Ovary (tissue), 9 donors: ENCODE measurements around the gene C17orf100. TPM values are rescaled to one million over a fixed set of nuclear protein-coding genes. Genes with fewer than 3 reads are reported as not detected.

Experiments used
- DNase-seq, 5 donors: peaks; one replicate each; pipeline ENCODE4 v3.0.0-alpha.2; 2019 to 2020
- H3K27ac ChIP-seq, 2 donors: fragments of 200-600 bp; one replicate each; pipeline versions ENCODE4 v1.5.1 to v1.8.0; 2019 to 2022
- H3K27me3 ChIP-seq: fragments of 200-600 bp; one replicate; pipeline ENCODE4 v1.8.0; 2022
- H3K36me3 ChIP-seq: fragments of 200-600 bp; sonication (generic); one replicate; pipeline ENCODE4 v1.5.1; 2019
- H3K4me1 ChIP-seq: one replicate; pipeline ENCODE4 v1.8.1; 2013; ENCODE audit warnings: mild to moderate bottlenecking, moderate library complexity; ENCODE audit not compliant: insufficient read depth
- H3K4me3 ChIP-seq: fragments of 200-600 bp; sonication (generic); one replicate; pipeline ENCODE4 v1.5.1; 2017
- H3K9me3 ChIP-seq, 2 donors: fragments of 200-600 bp in 1 of 2; sonication (generic) in 1 of 2; one replicate each; pipeline versions ENCODE4 v1.5.1 to v1.8.1; 2013 to 2019; ENCODE audit warnings: mild to moderate bottlenecking in 1 of 2, moderate library complexity in 1 of 2
- CTCF ChIP-seq, 3 donors: fragments of 450-650 bp in 2 of 3; fragments of 200-600 bp in 1 of 3; IDR thresholded peaks; one replicate each; pipeline versions ENCODE4 v1.5.1 to v1.8.0; 2016 to 2022; ENCODE audit warnings: antibody characterized with exemption in 3 of 3, mild to moderate bottlenecking in 1 of 3
- EP300 ChIP-seq: sonication (generic); formaldehyde crosslinking; IDR thresholded peaks from one replicate; pipeline ENCODE4 v1.6.1; 2017; ENCODE audit warnings: antibody characterized with exemption
- POLR2A ChIP-seq: fragments of 450-650 bp; IDR thresholded peaks from one replicate; pipeline ENCODE4 v1.6.1; 2017; ENCODE audit warnings: antibody characterized with exemption, mild to moderate bottlenecking, moderate library complexity
- WGBS, 3 donors: extraction: QIAGEN DNeasy Blood & Tissue Kit in 1 of 3; methylation state at CpG; one replicate each; pipeline versions ENCODE4 v1.1.5 to v1.1.7; 2013 to 2017; 5-methylcytosine and 5-hydroxymethylcytosine counted together
- intact Hi-C, 4 donors: fragments of 100-400 bp; cut with DNase I; formaldehyde crosslinking; loops; one replicate each; pipeline versions ENCODE4 v1.11.0 to v1.15.1; 2022 to 2023
- polyA plus RNA-seq, 2 donors: library from polyadenylated mRNA; stranded (reverse); fragments of 200-250 nt in 1 of 2; fragments of 350-450 nt in 1 of 2; fragmentation: Illumina TruSeq in 1 of 2; extraction: RNeasy Lipid Tissue Mini Kit (QIAGEN cat#74804) in 1 of 2; gene quantifications; one replicate each; pipeline ENCODE4 v1.2.3, GENCODE V29; 2013 to 2014
- total RNA-seq, 7 donors: library from RNA; depleted of rRNA in 2 of 7; stranded (reverse); fragments of >200 nt in 2 of 7; fragmentation: NEBNext Ultra II Directional in 3 of 7; extraction: Animal tissue kit (Norgen Biotek cat#: 25700) in 3 of 7; gene quantifications; one replicate each; pipeline versions ENCODE4 v1.1.0 to v1.2.4, GENCODE V29; 2016 to 2023
- donor health status: DM: no; HTN: no; CAD: no; lungs with moderate emphysema.
- donor health status: DM: no; HTN: no; CAD: no.
- donor health status: Bipolar disorder and iron deficiency.
- donor health status: DM: yes; HTN: yes; CAD: no.
- donor health status: DM: no; HTN: no; CAD: no.
- donor health status: DM: yes; HTN: yes; CAD: no.

Gene C17orf100
- total and polyA plus RNA-seq, 9 donors, result 0.81 to 2.1 (median 1.6) TPM

GRCh38 chr17:6675201-6675825, 23.8 kb downstream of the C17orf100 start:
- DNase-seq, result no peak
- Histone ChIP-seq H3K36me3 (no peaks in the 10 kb centered on the region), H3K4me3 (no peak overlapping the region), H3K27ac (no peak overlapping the region), H3K9me3 (no peaks in the 10 kb centered on the region), H3K27me3 (no peaks in the 10 kb centered on the region), H3K4me1 (no peaks in the 10 kb centered on the region)
- 65 to 76% (median 74%) methylated on average over 11 of the region's 11 CpGs for WGBS, 3 donors
- intact Hi-C loops, result loop anchor here in 1 of 4 donors (10.0 kb wide), 1 partner anchor 159 kb away; the partner anchor contains the start of gene TEKT1
- no peak for TF ChIP-seq POLR2A
- no peak for TF ChIP-seq EP300
- TF ChIP-seq CTCF (IDR thresholded peaks at IDR 0.05), result no peak

DNA sequence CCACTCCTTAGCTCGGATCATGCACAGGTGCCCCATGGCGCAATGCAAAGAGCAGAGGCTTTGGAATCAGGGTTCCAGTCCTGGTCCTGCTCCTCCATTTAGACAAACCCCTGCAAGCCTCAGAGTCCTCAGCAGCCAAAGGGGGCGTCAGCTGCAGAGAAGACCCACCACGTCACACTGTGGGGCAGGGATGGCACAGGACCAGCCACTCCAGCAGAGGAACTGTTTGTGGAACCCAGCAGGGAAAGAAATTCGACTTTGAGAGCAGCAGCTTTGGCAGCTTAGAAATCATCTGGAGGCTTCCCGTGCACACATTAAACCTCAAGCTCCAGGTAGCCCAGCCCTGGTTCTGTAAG, 25.2 kb downstream of the C17orf100 start:
- intact Hi-C loops, result loop anchor here in 1 of 4 donors (10.0 kb wide), 1 partner anchor 158 kb away; the partner anchor contains the start of gene TEKT1
- no peak for DNase-seq
- no peak overlapping the region for H3K4me3 ChIP-seq
- H3K4me1 ChIP-seq, result no peaks in the 10 kb centered on the region
- no peaks in the 10 kb centered on the region for H3K9me3 ChIP-seq
- no peak overlapping the region for H3K27ac ChIP-seq
- 62 to 74% (median 73%) methylated on average over 6 of the region's 6 CpGs for WGBS, 3 donors
- no peaks in the 10 kb centered on the region for H3K36me3 ChIP-seq
- no peaks in the 10 kb centered on the region for H3K27me3 ChIP-seq
- TF ChIP-seq POLR2A (no peak), CTCF (IDR thresholded peaks at IDR 0.05) (no peak), EP300 (no peak)

GRCh38 chr17:6677158-6677831, 25.7 kb downstream of the C17orf100 start:
- Histone ChIP-seq H3K9me3 (no peaks in the 10 kb centered on the region), H3K4me1 (no peaks in the 10 kb centered on the region), H3K36me3 (no peaks in the 10 kb centered on the region), H3K27ac (no peak overlapping the region), H3K4me3 (no peak overlapping the region), H3K27me3 (no peaks in the 10 kb centered on the region)
- TF ChIP-seq POLR2A (no peak), CTCF (IDR thresholded peaks at IDR 0.05) (no peak), EP300 (no peak)
- 44 to 53% (median 51%) methylated on average over 16 of the region's 16 CpGs for WGBS, 3 donors
- no peak for DNase-seq
- intact Hi-C loops, result loop anchor here in 1 of 4 donors (10.0 kb wide), 1 partner anchor 158 kb away; the partner anchor contains the start of gene TEKT1

DNA sequence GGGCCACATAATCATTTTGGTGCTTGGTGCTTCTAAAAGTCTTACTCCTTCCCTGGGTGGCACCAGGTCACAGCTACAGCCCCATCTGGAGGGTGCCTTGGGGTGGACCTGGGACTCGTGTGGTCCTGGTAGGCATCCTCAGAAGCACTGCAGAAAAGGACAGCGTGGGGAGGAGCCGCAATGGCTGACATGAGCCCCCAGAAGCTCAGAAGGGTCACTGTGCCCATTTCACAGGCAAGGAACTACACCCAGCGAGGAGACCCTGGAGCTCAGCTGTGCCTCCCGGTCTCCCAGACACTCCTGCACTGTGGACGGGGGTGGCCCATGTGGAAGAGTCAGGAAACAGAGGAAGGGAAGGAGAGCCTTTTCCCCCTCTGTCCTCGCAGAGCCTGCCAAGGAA, 26.4 kb downstream of the C17orf100 start:
- TF ChIP-seq POLR2A (no peak), EP300 (no peak), CTCF (IDR thresholded peaks at IDR 0.05) (no peak)
- DNase-seq, result no peak
- no peaks in the 10 kb centered on the region for H3K4me1 ChIP-seq
- 65 to 73% (median 68%) methylated on average over 7 of the region's 7 CpGs for WGBS, 3 donors
- H3K4me3 ChIP-seq, result no peak overlapping the region
- H3K27me3 ChIP-seq, result no peaks in the 10 kb centered on the region
- no peaks in the 10 kb centered on the region for H3K36me3 ChIP-seq
- intact Hi-C loops, result loop anchor here in 1 of 4 donors (10.0 kb wide), 1 partner anchor 157 kb away; the partner anchor contains the start of gene TEKT1
- no peak overlapping the region for H3K27ac ChIP-seq
- no peaks in the 10 kb centered on the region for H3K9me3 ChIP-seq
